Femur (tissue), 1 donor: Measurements from ENCODE around the gene MAPK10.
"Not testable (repeated sequence)": the region's sequence is repeated elsewhere in the genome, so short reads cannot be mapped to it uniquely, and the experiment has no call there.

ENCODE experiments used
- DNase-seq: peaks from one replicate; pipeline ENCODE4 v3.0.0-alpha.2; 2017

Gene MAPK10

DNA sequence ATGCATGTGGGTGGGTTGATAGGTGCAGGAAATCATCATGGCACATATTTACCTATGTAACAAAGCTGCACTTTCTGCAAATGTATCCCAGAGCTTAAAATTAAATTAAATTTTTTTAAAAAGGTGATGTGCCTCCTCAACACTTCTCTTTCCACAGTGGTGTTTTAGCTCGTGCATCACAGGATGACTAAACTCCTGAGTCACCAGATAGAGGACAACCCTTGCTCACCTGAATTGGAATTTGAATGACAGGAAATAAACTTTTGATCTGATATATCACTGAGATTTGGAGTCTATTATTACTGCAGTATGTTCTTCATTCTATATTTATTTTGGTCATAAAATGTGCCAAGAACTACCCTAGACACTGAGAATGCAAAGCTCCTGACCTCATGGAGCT is 185.3 kb downstream of the MAPK10 start:
- DNase-seq, result no peak

DNA sequence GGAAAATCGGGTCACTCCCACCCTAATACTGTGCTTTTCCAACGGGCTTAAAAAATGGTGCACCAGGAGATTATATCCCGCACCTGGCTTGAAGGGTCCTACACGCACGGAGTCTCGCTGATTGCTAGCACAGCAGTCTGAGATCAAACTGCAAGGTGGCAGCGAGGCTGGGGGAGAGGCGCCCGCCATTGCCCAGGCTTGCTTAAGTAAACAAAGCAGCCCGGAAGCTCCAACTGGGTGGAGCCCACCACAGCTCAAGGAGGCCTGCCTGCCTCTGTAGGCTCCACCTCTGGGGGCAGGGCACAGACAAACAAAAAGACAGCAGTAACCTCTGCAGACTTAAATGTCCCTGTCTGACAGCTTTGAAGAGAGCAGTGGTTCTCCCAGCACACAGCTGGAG is 191.5 kb downstream of the MAPK10 start:
- not testable (repeated sequence) for DNase-seq

DNA sequence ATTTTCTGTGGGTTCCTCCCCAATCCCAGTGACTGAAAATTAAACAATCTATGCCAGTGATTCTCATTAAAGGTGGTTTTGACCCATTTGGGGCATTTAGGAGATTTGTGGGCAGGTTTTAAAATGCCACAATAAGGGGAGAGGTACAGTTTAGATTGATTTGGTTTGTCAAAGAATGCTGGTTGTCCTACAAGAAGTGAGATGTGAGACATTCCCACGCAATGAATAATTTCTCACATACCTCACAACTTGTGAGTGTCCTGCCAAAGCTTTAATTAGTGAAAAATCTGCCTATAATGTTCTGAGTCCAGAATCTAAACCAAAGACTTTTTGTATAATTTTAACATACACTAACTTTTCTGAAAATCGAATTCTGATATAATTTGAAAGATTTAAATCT is 199.4 kb downstream of the MAPK10 start:
- DNase-seq, result no peak

DNA sequence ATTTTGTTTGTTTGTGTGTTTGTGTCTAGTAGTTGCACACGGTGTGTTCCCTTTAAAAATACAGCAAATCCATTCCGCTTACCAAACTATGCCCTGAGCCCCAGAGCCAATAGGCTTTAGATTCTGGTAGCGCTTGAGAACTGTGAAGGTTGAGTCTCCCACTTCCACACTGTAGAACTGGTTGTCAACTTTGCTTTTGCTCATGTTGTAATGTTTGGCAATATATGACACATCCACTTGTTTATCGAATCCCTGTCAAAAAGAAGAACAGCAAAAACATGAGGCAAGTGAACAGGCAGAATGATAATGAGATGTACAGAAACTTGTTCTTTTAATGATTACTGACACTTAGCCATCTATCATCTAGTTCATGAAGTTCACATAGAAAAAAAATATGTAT is 200.6 kb downstream of the MAPK10 start:
- DNase-seq, result no peak

DNA sequence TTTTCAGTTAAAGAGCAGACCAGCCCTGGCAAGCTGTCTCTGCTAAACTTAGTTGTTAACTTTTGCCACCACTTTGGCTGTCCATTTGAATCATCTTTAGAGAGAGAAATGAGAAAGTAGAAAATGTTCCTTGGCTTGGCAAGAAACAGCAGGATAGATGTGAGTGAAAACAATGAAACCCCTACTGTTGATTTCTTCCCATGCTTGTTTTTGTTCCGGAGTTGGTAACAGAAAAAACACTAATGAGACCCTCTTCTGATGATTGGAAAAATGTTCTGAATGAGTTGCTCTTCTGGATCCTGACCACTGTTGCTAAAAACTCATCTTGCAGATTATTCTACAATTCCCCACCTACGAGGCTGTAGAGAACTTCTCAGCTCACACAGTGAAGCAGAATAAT is 203.3 kb downstream of the MAPK10 start:
- DNase-seq, result no peak

DNA sequence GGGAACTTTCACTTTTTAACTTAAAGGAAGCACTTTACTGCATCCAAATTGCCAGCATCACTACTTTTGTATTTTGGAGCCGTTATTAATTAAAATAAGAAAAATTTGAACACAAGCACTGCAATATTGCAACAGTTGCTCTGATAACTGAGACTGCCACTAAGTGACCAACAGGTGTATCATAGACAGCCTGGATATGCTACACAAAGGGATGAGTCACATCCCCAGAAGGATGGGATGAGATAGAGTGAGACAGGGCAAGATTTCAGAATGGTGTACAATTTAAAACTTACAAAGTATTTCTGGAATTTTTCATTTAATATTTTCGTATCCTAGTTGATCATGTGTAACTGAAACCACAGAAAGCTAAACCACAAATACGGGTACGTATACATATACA is 204.1 kb downstream of the MAPK10 start:
- no peak for DNase-seq

DNA sequence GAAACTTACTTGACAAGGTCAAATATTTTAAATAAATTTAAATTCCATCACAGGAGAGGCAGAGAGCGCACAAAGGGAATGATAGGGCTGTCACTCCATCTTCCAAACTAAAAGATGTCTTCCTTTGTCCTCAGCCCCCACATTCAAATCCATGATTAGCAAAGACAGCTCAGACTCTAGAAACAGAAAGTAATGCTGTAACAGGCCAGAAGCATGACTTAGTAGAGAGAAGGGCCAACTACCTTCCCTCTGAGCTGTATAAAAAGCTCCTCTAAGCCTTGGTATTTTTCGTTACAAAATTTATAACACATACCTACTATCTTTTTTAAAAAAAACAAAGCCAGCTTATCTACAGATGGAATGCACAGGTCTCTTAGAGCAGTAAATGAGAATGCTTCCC is 207.4 kb downstream of the MAPK10 start:
- no peak for DNase-seq

DNA sequence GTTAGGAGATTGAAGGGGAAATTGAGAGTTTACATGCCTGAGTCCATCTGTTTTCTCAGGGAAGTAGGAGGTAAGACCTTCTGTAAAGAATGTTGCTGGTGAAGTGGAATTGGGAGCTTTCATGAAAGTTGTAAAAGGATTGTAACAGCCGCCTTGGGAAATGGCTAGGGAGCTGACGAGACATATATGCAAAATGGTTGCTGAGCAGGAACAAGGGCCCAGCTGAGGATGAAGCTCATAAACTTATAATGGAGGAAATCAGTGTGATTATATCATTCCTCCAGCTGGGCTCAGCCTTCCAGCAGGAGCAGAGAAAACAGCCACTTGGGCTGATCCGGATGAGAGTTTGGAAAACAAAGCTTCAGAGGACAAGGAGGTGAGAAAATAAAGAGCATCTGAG is 208.7 kb downstream of the MAPK10 start:
- DNase-seq, result no peak

DNA sequence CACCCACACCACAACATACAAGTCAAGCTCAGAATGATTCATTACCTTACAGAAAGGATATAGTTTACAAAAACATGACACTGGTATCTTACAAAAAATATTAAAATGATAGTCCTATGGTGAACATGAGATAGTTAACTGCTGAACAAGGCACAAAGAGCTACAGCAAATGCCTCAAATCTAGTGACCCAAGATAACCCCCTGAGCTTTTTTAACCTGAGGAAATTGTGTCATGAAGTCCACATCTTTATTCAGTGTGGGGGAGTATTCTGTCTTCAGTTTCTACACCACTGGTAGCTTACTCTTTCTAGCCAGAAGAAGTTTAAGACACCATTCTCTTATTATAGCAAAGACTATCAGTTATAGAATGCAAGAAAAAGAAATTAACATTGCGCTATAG is 218.7 kb downstream of the MAPK10 start:
- no peak for DNase-seq

DNA sequence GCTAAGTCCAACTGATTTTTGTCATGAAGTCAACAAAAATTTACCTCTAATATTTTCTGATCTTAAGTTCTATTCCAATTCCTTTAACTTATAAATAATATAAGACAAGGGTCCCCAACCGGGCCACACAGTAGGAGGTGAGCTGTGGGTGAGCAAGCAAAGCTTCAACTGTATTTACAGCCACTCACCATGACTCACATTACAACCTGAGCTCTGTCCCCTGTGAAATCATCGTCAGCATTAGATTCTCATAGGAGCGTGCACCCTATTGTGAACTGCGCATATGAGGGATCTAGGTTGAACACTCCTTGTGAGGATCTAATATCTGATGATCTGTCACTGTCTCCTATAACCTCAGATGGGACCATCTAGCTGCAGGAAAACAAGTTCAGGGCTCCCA is 227.4 kb downstream of the MAPK10 start:
- no peak for DNase-seq

DNA sequence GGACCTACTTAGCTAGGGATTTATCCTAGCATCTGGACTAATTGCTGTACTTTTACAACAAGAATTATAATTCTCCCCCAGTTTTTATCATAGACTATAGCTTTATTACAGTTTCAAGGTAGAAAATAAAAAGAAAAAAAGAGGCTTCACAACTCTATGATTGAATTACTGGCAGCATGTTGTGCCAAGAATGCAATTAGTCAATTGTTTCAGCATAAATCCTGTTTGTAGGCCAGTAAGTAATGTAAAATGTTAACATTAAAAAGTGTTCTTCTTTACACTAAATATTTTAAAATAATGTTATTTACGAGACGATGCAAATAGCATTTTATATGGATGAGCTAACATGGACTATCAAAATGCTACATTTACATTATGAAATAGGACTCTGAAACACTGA is 228.4 kb downstream of the MAPK10 start:
- DNase-seq, result no peak

DNA sequence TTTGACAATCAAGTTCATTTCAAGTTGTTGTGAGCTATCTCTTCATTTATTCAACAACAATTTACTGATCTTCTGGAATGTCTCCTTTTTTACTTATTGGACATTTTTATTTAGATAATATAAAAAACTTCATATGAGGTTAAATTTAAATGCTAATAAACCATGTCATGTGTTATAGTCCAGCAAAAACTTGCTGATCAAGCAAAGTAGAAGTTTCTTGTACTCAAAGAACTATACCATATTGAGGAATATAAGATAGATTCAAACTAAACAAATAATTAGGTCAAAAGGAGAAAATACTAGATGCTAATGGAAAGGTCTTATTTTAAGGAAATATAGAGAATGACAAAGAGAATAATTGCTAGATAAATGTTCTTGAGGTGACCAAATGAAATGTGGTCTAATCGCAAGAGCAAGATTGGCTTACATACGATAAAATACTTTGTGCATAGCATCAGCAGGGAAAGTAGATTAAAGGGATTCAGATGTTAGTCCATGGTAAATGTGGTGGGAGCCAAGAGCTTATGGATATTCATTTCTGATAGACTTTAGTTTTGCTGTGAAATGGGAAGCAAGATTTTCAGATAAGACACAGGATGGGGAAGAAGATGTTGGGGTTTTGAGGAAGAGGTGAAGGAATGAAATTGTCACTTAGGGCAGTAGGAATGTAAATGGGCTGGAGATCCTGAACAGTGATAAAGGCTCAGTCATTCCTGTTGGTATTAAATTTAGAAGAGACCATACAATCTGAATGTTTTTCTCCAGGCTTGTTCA is 229.5 kb downstream of the MAPK10 start:
- no peak for DNase-seq

DNA sequence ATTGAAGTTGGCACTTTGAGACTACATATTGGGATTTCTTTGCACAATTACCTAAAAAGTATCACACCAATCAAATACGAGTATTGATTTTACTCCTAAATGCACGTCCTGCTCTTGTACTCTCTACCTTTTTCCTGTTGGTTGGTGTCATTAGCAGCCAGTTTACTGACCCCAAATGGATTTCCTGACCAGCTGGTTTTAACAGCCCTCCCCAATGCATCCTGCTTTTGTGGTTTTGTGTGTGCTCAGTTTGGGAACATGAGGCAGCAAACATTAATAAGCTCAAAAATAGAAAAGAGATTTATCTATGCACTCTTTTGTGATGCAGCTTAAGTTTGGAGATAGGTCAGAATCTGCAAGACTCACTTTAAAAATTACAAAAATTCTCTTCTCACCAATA is 230.3 kb downstream of the MAPK10 start:
- DNase-seq, result no peak

DNA sequence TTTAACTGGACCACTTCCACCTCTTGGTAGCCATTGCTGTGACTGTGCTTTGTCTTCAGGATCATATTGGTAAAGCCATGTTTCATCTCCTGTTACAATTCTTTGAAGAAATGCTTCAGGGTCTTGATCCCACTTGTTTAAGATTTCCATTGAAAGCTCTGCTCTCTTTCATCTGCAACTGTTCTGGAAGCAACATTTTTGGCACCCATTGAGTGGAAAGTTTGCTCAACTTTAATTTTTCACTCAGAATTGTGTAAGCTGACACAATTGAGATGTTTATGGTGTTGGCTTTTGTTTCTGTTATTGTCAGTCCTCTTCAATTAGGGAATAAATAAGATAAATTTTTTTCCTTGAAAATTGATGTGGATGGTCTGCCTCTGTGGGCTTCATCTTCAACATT is 237.4 kb downstream of the MAPK10 start:
- DNase-seq, result no peak

DNA sequence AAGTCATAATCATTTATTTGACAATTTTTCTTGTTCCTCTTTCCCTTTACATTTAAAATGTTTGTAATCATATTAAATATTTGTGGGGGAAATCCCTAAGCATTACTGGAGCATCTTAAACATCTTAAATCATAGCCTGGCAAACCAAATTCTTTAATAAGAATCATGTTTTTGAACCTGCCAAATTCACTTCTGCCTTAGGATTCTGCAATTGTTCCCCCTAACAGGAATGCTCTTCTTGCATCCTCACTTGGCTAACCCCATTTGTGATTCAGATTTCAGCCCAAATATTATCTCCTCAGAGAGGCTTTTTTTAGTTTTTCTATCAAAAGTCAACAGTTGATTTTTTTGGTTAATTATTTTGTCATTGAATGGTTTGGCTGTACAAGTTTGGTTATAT is 241.1 kb downstream of the MAPK10 start:
- no peak for DNase-seq

DNA sequence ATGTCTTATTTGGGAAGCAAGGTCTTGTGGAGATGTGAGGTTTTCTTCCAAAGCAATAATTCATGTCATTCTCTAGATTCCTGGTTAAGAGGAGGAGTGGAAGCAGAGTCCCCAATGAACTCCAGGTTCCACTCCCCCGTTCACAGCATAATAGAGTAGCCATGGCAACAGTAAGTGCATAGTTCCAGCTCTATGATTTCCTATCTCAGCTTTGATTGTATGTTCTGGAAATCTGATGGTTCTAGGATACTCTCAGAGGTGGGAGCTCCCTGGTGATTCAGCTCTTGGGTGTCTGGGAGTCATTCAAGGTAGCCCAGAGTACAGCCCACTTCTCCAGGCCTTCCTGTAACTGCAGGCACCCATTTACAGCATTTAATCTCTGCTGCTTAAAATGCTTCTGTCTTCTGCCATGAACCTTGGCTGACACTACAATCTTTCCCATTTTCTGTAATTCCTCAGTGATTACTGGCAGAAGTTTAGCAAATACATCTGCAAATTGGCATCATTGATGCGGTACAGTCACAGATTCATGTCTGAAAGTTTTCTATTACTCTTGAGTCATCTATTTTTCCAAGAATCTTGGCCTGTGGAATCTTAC is 242.0 kb downstream of the MAPK10 start:
- DNase-seq, result peak; percentile 60

DNA sequence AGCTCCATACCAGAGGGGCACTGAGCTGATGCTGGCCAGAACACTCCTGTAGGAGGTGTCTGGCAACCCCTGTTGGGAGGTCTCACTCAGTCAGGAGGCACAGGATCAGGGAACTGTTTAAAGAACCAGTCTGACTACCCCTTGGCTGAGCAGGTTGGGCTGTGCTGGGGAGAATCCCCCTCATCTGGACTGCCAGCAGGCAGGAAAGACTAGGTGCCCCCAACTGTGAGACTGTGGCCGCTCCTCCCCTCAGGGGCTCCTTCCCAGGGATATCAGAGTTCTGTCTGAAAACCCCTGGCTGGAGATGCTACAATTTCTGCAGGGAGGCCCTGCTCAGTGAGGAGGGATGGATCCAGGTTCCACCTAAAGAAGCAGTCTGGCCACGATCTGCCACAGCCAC is 245.3 kb downstream of the MAPK10 start:
- no peak for DNase-seq

DNA sequence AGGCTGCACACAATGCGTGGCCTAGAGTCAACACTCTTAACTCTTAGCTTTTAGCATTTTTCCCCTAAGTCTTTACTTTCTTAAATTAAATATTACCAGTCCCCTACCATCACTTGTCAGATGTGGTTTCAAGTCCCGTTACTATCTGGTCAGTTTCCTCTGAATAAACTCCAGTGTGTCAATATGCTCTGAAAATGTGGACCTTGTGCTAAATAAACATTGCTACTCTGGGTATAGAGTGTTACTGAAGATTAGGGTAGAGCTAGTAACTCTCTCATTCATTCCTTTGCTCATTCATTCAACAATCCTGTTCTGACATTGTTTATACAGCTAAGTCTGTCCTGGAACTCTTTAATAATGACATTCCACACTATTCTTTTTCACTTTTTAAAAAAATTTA is 251.0 kb downstream of the MAPK10 start:
- DNase-seq, result no peak

DNA sequence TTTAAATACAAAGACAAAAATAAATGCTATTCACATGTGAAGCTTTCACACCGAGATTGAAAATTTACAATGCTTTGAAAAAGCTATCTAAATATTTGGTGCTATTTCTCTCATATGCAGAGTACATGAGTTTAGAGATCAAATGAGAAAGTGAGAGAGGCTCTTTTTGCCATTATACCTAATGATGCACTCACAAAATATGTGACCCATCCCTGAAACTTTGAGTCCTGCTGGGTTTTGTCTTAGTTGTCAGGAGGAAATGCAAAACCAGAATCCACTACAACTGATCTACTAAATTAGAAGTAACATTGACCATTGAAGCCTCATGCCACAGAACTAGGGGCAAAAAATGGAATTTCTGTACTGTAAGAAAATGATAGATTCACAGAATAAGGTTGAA is 251.7 kb downstream of the MAPK10 start:
- DNase-seq, result no peak

DNA sequence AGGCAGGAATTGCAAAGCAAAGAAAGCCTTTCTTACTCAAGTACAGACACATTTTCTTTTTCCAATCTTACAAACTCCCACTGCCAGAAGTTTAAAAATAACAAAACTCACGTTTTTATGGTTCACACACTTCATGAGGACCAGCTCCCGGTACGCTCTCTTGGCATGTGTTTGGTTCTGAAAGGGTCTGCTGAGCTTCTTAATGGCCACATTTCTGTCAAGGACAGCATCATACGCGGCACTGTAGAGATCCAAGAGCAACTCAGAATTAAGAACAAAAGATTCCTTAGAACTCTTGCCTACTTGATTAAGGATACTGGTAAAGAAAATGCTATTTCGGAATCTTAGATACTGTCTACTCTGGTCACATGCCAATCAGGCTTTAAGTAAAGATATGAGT is 252.7 kb downstream of the MAPK10 start:
- DNase-seq, result no peak

DNA sequence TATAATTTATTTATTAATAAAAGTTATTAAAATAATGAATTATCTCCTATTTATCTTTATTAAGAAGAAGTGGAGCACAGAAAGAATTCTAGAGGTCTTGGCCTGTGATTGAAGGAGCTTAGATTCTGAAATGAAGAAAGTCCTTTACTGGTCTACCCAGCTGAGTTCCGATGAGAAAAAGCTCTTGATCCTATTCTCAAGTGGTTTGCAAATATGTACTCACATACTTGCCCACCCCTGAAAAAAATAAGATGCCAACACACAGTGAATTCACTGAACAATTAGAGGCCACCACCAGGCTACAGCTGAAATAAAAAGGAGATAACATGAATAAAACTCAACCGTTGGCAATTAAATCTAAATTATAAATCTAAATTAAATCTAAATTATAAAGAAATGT is 253.4 kb downstream of the MAPK10 start:
- DNase-seq, result no peak

DNA sequence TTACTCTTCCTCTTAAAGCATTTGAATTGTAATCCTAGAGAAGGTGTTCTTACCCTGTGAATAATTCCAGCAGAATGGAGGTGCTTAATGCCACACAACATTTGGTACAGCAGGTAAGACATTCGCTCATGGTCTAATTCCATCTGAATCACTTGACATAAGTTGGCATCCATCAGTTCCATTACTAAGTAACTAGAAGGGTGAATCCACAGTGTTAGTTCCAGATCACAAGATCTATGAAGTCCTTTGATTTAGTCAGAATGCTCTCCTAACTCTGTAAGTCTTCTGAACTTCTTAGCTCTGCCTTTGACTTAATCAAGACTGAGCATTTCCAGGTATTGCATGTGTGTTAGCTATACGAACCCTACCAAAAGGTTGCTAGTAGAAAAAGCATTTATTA is 258.0 kb downstream of the MAPK10 start:
- no peak for DNase-seq

DNA sequence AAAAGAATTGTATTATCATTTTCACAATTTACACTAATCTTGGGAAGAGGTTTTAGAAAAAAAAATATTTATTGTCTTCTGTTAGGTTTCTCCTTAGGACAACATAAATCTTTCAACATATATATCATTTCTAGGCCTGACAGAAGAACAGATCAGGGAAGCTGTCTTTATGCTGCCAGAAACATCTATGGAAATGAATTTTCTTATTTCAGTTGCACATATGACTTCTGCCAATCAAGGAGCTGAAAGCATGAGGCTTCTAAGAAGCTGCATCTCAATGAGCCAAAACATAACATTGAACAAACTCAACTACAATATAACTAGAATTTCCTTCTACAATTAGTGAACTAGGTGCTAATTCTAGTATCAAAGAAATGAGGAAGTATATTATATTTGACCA is 258.4 kb downstream of the MAPK10 start:
- DNase-seq, result no peak

DNA sequence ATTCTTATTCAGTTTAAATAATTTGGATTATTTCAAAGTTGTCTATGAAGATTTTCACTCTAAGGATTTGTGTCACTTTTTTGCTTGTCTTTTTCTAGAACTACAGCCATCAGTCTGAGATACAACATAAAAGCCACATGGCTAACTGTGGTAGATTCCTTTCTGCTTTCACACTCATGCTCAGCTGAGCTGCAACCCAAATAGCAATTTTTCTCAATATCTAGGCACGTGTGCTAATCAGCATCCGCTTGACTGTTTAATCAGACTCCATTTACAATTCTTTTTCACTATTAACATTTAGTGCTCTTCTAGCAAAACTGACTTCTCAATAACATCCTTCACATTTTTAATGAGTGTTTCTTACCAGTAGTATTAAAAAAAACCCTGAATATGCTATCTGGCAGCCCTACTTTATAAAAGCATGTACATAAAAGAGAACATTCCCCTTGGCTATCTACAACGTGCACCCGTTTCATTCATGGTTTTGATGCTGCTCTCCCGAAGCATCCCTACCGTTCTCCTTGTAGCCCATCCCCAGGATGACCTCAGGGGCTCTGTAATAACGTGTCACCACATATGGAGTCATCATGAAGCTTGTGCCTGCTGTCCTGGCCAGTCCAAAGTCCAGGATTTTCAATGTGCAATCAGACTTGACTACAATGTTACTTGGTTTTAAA is 259.2 kb downstream of the MAPK10 start:
- no peak for DNase-seq

DNA sequence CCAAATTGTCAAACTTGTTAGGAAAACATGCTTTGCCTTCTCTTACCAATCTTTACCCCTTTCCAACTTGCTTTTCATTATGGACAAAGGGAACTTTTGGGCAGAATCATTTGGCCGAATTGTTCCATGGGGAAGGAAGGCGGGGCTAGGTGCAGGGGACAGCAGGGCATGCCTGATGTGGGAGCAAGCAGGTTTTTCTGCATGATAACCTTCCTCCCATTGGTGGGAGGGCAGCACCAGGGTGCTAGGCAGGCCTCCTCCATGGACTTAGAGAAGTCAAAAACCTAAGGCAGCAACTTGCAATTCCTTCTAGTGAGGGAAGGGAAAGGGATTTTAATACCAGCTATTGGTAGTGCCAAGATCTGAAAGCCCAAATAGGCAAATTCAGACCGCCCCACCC is 260.5 kb downstream of the MAPK10 start:
- no peak for DNase-seq
